ENCODE results near the gene CDH5. TPM values are rescaled to one million over a fixed set of nuclear protein-coding genes. Genes with fewer than 3 reads are reported as not detected.

Gene CDH5
- total RNA-seq, 5 donors from 2014 or later (not counting 1 experiment from before 2014, with no cell fraction given): 0.10 to 0.20 TPM; not detected in 3

- H3K4me1 Mint-ChIP-seq: no peaks in the 10 kb centered on the region
- no peak overlapping the region for H3K27ac Mint-ChIP-seq
- DNase-seq (no peak), ATAC-seq (replicated peaks in 1 of 4) (no peak)
- Histone ChIP-seq H3K9me3 (no peaks in the 10 kb centered on the region), H3K4me3 (ENCODE audit: control insufficient read depth in 1 of 2, extremely low read depth in 1 of 2, low read length in 1 of 2) (no peak overlapping the region), H3K36me3 (ENCODE audit: control insufficient read depth in 2 of 2, extremely low read depth in 1 of 2, insufficient read depth in 1 of 2, low read length in 1 of 2) (no peaks in the 10 kb centered on the region), H3K27me3 (replicated peaks in 1 of 2; ENCODE audit: control insufficient read depth in 2 of 2, extremely low read depth in 1 of 2, insufficient read depth in 2 of 2, low read length in 1 of 2) (peaks cover 0 to 58% of the 10 kb centered on the region in 2 experiments), H3K4me1 (ENCODE audit: control insufficient read depth in 1 of 2, extremely low read depth in 1 of 2, insufficient read depth in 2 of 2, low read length in 2 of 2) (no peaks in the 10 kb centered on the region), H3K27ac (ENCODE audit: low read length) (no peak overlapping the region)
- WGBS (ENCODE audit: insufficient coverage): 59% methylated on average over 3 of the region's 5 CpGs
- no peak overlapping the region for H3K4me3 Mint-ChIP-seq
- no peaks in the 10 kb centered on the region for H3K36me3 Mint-ChIP-seq
- H3K9me3 Mint-ChIP-seq: no peaks in the 10 kb centered on the region
- ChIA-PET CTCF (interaction anchor here in 1 of 2 donors (1.3 kb wide), 1 partner anchor 34 kb away, joined by 3 read pairs; no protein-coding TSS in a partner anchor), POLR2A (no interaction called here)
- H3K27me3 Mint-ChIP-seq: peaks cover 11 to 39% of the 10 kb centered on the region in 2 donors
Observed at GRCh38 chr16:66439051-66439730, 72.7 kb downstream of the CDH5 start.

GRCh38 chr16:66440271-66440802 lies 73.8 kb downstream of the CDH5 start:
- no peak overlapping the region for H3K4me3 ChIP-seq (ENCODE audit: control insufficient read depth in 1 of 2, extremely low read depth in 1 of 2, low read length in 1 of 2)
- no peaks in the 10 kb centered on the region for H3K36me3 Mint-ChIP-seq
- no peaks in the 10 kb centered on the region for H3K9me3 ChIP-seq
- DNase-seq (peak in 1 of 35 experiments; percentile 4), ATAC-seq (replicated peaks in 1 of 4) (no peak)
- ChIA-PET POLR2A (no interaction called here), CTCF (interaction anchor here in 1 of 2 donors (1.3 kb wide), 1 partner anchor 35 kb away, joined by 3 read pairs; no protein-coding TSS in a partner anchor)
- no peak overlapping the region for H3K27ac Mint-ChIP-seq
- peaks cover 0 to 52% of the 10 kb centered on the region in 2 experiments for H3K27me3 ChIP-seq (replicated peaks in 1 of 2; ENCODE audit: control insufficient read depth in 2 of 2, extremely low read depth in 1 of 2, insufficient read depth in 2 of 2, low read length in 1 of 2)
- H3K4me1 Mint-ChIP-seq: no peaks in the 10 kb centered on the region
- H3K27me3 Mint-ChIP-seq: peaks cover 11 to 38% of the 10 kb centered on the region in 2 donors
- no peaks in the 10 kb centered on the region for H3K36me3 ChIP-seq (ENCODE audit: control insufficient read depth in 2 of 2, extremely low read depth in 1 of 2, insufficient read depth in 1 of 2, low read length in 1 of 2)
- no peak overlapping the region for H3K4me3 Mint-ChIP-seq
- 75% methylated on average over 9 of the region's 10 CpGs for WGBS (ENCODE audit: insufficient coverage)
- no peaks in the 10 kb centered on the region for H3K4me1 ChIP-seq (ENCODE audit: control insufficient read depth in 1 of 2, extremely low read depth in 1 of 2, insufficient read depth in 2 of 2, low read length in 2 of 2)
- no peak overlapping the region for H3K27ac ChIP-seq (ENCODE audit: low read length)
- no peaks in the 10 kb centered on the region for H3K9me3 Mint-ChIP-seq

- no peaks in the 10 kb centered on the region for H3K4me1 ChIP-seq (ENCODE audit: control insufficient read depth in 1 of 2, extremely low read depth in 1 of 2, insufficient read depth in 2 of 2, low read length in 2 of 2)
- ChIA-PET POLR2A (no interaction called here), CTCF (no interaction called here)
- WGBS (ENCODE audit: insufficient coverage): 83% methylated on average over 10 of the region's 11 CpGs
- Mint-ChIP-seq H3K27me3 (peaks cover 12 to 38% of the 10 kb centered on the region in 2 donors), H3K9me3 (no peaks in the 10 kb centered on the region), H3K4me1 (no peaks in the 10 kb centered on the region), H3K36me3 (no peaks in the 10 kb centered on the region), H3K27ac (no peak overlapping the region), H3K4me3 (no peak overlapping the region)
- H3K4me3 ChIP-seq (ENCODE audit: control insufficient read depth in 1 of 2, extremely low read depth in 1 of 2, low read length in 1 of 2): no peak overlapping the region
- peaks cover 0 to 52% of the 10 kb centered on the region in 2 experiments for H3K27me3 ChIP-seq (replicated peaks in 1 of 2; ENCODE audit: control insufficient read depth in 2 of 2, extremely low read depth in 1 of 2, insufficient read depth in 2 of 2, low read length in 1 of 2)
- ATAC-seq (replicated peaks in 1 of 4): no peak
- DNase-seq: peak in 1 of 35 experiments; percentile 21
- H3K27ac ChIP-seq (ENCODE audit: low read length): no peak overlapping the region
- H3K9me3 ChIP-seq: no peaks in the 10 kb centered on the region
- H3K36me3 ChIP-seq (ENCODE audit: control insufficient read depth in 2 of 2, extremely low read depth in 1 of 2, insufficient read depth in 1 of 2, low read length in 1 of 2): no peaks in the 10 kb centered on the region
Observed at GRCh38 chr16:66440970-66441369, 74.5 kb downstream of the CDH5 start.

- CTCF ChIA-PET: no interaction called here
- Mint-ChIP-seq H3K4me1 (no peaks in the 10 kb centered on the region), H3K9me3 (no peaks in the 10 kb centered on the region), H3K36me3 (no peaks in the 10 kb centered on the region), H3K27me3 (peaks cover 18 to 40% of the 10 kb centered on the region in 2 donors), H3K4me3 (no peak overlapping the region), H3K27ac (no peak overlapping the region)
- peaks cover 0 to 56% of the 10 kb centered on the region in 2 experiments for H3K27me3 ChIP-seq (replicated peaks in 1 of 2; ENCODE audit: control insufficient read depth in 2 of 2, extremely low read depth in 1 of 2, insufficient read depth in 2 of 2, low read length in 1 of 2)
- no peak overlapping the region for H3K4me3 ChIP-seq (ENCODE audit: control insufficient read depth in 1 of 2, extremely low read depth in 1 of 2, low read length in 1 of 2)
- H3K27ac ChIP-seq (ENCODE audit: low read length): no peak overlapping the region
- no peaks in the 10 kb centered on the region for H3K4me1 ChIP-seq (ENCODE audit: control insufficient read depth in 1 of 2, extremely low read depth in 1 of 2, insufficient read depth in 2 of 2, low read length in 2 of 2)
- POLR2A ChIA-PET: no interaction called here
- no peaks in the 10 kb centered on the region for H3K36me3 ChIP-seq (ENCODE audit: control insufficient read depth in 2 of 2, extremely low read depth in 1 of 2, insufficient read depth in 1 of 2, low read length in 1 of 2)
- ATAC-seq (replicated peaks in 1 of 4) (no peak), DNase-seq (peak in 1 of 35 experiments; percentile 4)
- WGBS (ENCODE audit: insufficient coverage): 77% methylated on average over 7 of the region's 7 CpGs
- H3K9me3 ChIP-seq: no peaks in the 10 kb centered on the region
Observed at GRCh38 chr16:66441586-66442375, 75.3 kb downstream of the CDH5 start.

- Mint-ChIP-seq H3K27me3 (peaks cover 18 to 38% of the 10 kb centered on the region in 2 donors), H3K36me3 (no peaks in the 10 kb centered on the region), H3K4me1 (no peaks in the 10 kb centered on the region), H3K9me3 (no peaks in the 10 kb centered on the region), H3K27ac (no peak overlapping the region), H3K4me3 (no peak overlapping the region)
- no peaks in the 10 kb centered on the region for H3K36me3 ChIP-seq (ENCODE audit: control insufficient read depth in 2 of 2, extremely low read depth in 1 of 2, insufficient read depth in 1 of 2, low read length in 1 of 2)
- peaks cover 0 to 50% of the 10 kb centered on the region in 2 experiments for H3K27me3 ChIP-seq (replicated peaks in 1 of 2; ENCODE audit: control insufficient read depth in 2 of 2, extremely low read depth in 1 of 2, insufficient read depth in 2 of 2, low read length in 1 of 2)
- ATAC-seq (replicated peaks in 1 of 4) (no peak), DNase-seq (peak in 1 of 35 experiments; percentile 20)
- H3K4me3 ChIP-seq (ENCODE audit: control insufficient read depth in 1 of 2, extremely low read depth in 1 of 2, low read length in 1 of 2): no peak overlapping the region
- ChIA-PET POLR2A (no interaction called here), CTCF (no interaction called here)
- H3K9me3 ChIP-seq: no peaks in the 10 kb centered on the region
- 59% methylated on average over 2 of the region's 6 CpGs for WGBS (ENCODE audit: insufficient coverage)
- H3K27ac ChIP-seq (ENCODE audit: low read length): no peak overlapping the region
- no peaks in the 10 kb centered on the region for H3K4me1 ChIP-seq (ENCODE audit: control insufficient read depth in 1 of 2, extremely low read depth in 1 of 2, insufficient read depth in 2 of 2, low read length in 2 of 2)
Observed at GRCh38 chr16:66442502-66443268, 76.2 kb downstream of the CDH5 start.

- Histone ChIP-seq H3K27ac (ENCODE audit: low read length) (no peak overlapping the region), H3K9me3 (no peaks in the 10 kb centered on the region), H3K27me3 (replicated peaks in 1 of 2; ENCODE audit: control insufficient read depth in 2 of 2, extremely low read depth in 1 of 2, insufficient read depth in 2 of 2, low read length in 1 of 2) (peaks cover 0 to 48% of the 10 kb centered on the region in 2 experiments), H3K4me3 (ENCODE audit: control insufficient read depth in 1 of 2, extremely low read depth in 1 of 2, low read length in 1 of 2) (no peak overlapping the region), H3K36me3 (ENCODE audit: control insufficient read depth in 2 of 2, extremely low read depth in 1 of 2, insufficient read depth in 1 of 2, low read length in 1 of 2) (no peaks in the 10 kb centered on the region), H3K4me1 (ENCODE audit: control insufficient read depth in 1 of 2, extremely low read depth in 1 of 2, insufficient read depth in 2 of 2, low read length in 2 of 2) (no peaks in the 10 kb centered on the region)
- H3K4me1 Mint-ChIP-seq: no peaks in the 10 kb centered on the region
- ATAC-seq (replicated peaks in 1 of 4) (no peak), DNase-seq (peak in 1 of 35 experiments; percentile 7)
- POLR2A ChIA-PET: no interaction called here
- CTCF ChIA-PET: no interaction called here
- peaks cover 18 to 35% of the 10 kb centered on the region in 2 donors for H3K27me3 Mint-ChIP-seq
- no peaks in the 10 kb centered on the region for H3K9me3 Mint-ChIP-seq
- H3K36me3 Mint-ChIP-seq: no peaks in the 10 kb centered on the region
- WGBS (ENCODE audit: insufficient coverage): 75% methylated on average over 1 of the region's 3 CpGs
- H3K4me3 Mint-ChIP-seq: no peak overlapping the region
- no peak overlapping the region for H3K27ac Mint-ChIP-seq
Observed at GRCh38 chr16:66443269-66443652, 76.8 kb downstream of the CDH5 start.

Measured in T-cell (primary cell).